Mesenchymal stem cell (in vitro differentiated cells and primary cell): ENCODE measurements around the gene CNBP.
"Not testable (repeated sequence)": the region's sequence is repeated elsewhere in the genome, so short reads cannot be mapped to it uniquely, and the experiment has no call there.

Source experiments
- DNase-seq: peaks from one replicate; pipeline ENCODE4 v3.0.0-alpha.2; 2013
- H2AFZ ChIP-seq: one replicate; pipeline ENCODE4 v1.6.1; 2013; ENCODE audit warnings: low read depth, mild to moderate bottlenecking, control low read depth, inconsistent platforms, low read length, moderate library complexity
- H2AK5ac ChIP-seq: 2 replicates; pipeline ENCODE4 v1.6.1; 2013; ENCODE audit warnings: low read length, moderate library complexity, mild to moderate bottlenecking, inconsistent platforms; ENCODE audit not compliant: severe bottlenecking
- H2BK120ac ChIP-seq: one replicate; pipeline ENCODE4 v1.6.1; 2013; ENCODE audit warnings: low read depth, mild to moderate bottlenecking, inconsistent platforms, low read length, moderate library complexity
- H2BK12ac ChIP-seq, 2 experiments: one replicate each; pipeline ENCODE4 v1.6.1; 2013; ENCODE audit warnings: inconsistent platforms in 2 of 2, low read length in 2 of 2, mild to moderate bottlenecking in 2 of 2, moderate library complexity in 2 of 2, control low read depth in 1 of 2
- H2BK15ac ChIP-seq: one replicate; pipeline ENCODE4 v1.6.1; 2013; ENCODE audit warnings: mild to moderate bottlenecking, low read depth, inconsistent platforms; ENCODE audit not compliant: poor library complexity, severe bottlenecking
- H2BK5ac ChIP-seq: 2 replicates; pipeline ENCODE4 v1.6.1; 2013; ENCODE audit warnings: low read depth, mild to moderate bottlenecking, low read length, control low read depth, inconsistent platforms; ENCODE audit not compliant: poor library complexity, severe bottlenecking
- H3K14ac ChIP-seq, 2 experiments: one replicate each; pipeline ENCODE4 v1.6.1; 2013; ENCODE audit warnings: inconsistent platforms in 2 of 2, low read length in 2 of 2, control low read depth in 1 of 2, mild to moderate bottlenecking in 1 of 2, moderate library complexity in 1 of 2
- H3K18ac ChIP-seq, 2 experiments: one replicate each; pipeline ENCODE4 v1.6.1; 2013; ENCODE audit warnings: inconsistent platforms in 2 of 2, low read length in 2 of 2, control low read depth in 1 of 2, low read depth in 1 of 2, mild to moderate bottlenecking in 1 of 2
- H3K23ac ChIP-seq, 2 experiments: one replicate each; pipeline ENCODE4 v1.6.1; 2013; ENCODE audit warnings: inconsistent platforms in 2 of 2, low read length in 2 of 2, mild to moderate bottlenecking in 2 of 2, moderate library complexity in 2 of 2, control low read depth in 1 of 2
- H3K27ac ChIP-seq: 2 replicates; pipeline ENCODE4 v1.5.1; 2013; ENCODE audit warnings: mild to moderate bottlenecking, moderate library complexity, low read length, control low read depth, inconsistent platforms; ENCODE audit not compliant: poor library complexity, severe bottlenecking
- H3K27me3 ChIP-seq, 2 experiments: 2 replicates each; pipeline versions ENCODE4 v1.6.1 to v1.7.0; 2013; ENCODE audit warnings: low read length in 2 of 2, mild to moderate bottlenecking in 2 of 2, moderate library complexity in 2 of 2, control low read depth in 1 of 2, inconsistent platforms in 1 of 2; ENCODE audit not compliant: control insufficient read depth in 1 of 2, insufficient read depth in 1 of 2
- H3K36me3 ChIP-seq, 2 experiments: 2 replicates each; pipeline versions ENCODE4 v1.6.1 to v1.7.0; 2013; ENCODE audit warnings: low read length in 2 of 2, control low read depth in 1 of 2, inconsistent platforms in 1 of 2, low read depth in 1 of 2, mild to moderate bottlenecking in 1 of 2; ENCODE audit not compliant: insufficient read depth in 2 of 2, control insufficient read depth in 1 of 2
- H3K4ac ChIP-seq, 2 experiments: one replicate each; pipeline ENCODE4 v1.6.1; 2013; ENCODE audit warnings: inconsistent platforms in 2 of 2, low read length in 2 of 2, mild to moderate bottlenecking in 2 of 2, moderate library complexity in 2 of 2, control low read depth in 1 of 2, low read depth in 1 of 2
- H3K4me1 ChIP-seq: 2 replicates; pipeline ENCODE4 v1.6.1; 2013; ENCODE audit warnings: low read depth, low read length, control low read depth; ENCODE audit not compliant: control insufficient read depth, insufficient read depth
- H3K4me2 ChIP-seq: 2 replicates; pipeline ENCODE4 v1.6.1; 2013; ENCODE audit warnings: low read length, mild to moderate bottlenecking, inconsistent platforms; ENCODE audit not compliant: poor library complexity, severe bottlenecking
- H3K4me3 ChIP-seq, 2 experiments: 2 replicates each; pipeline versions ENCODE4 v1.5.1 to v1.7.0; 2013; ENCODE audit warnings: low read length in 2 of 2, mild to moderate bottlenecking in 2 of 2, control low read depth in 1 of 2, low read depth in 1 of 2; ENCODE audit not compliant: insufficient read depth in 1 of 2
- H3K79me1 ChIP-seq: replicated peaks from 2 replicates; pipeline ENCODE4 v1.6.1; 2013; ENCODE audit warnings: mild to moderate bottlenecking, control low read depth, low read length, inconsistent platforms; ENCODE audit not compliant: poor library complexity, severe bottlenecking
- H3K9ac ChIP-seq: 2 replicates; pipeline ENCODE4 v1.7.0; 2013; ENCODE audit warnings: mild to moderate bottlenecking, low read length, moderate library complexity
- H3K9me3 ChIP-seq: 2 replicates; pipeline ENCODE4 v1.7.0; 2013; ENCODE audit warnings: mild to moderate bottlenecking, low read length; ENCODE audit not compliant: control insufficient read depth
- H4K8ac ChIP-seq: one replicate; pipeline ENCODE4 v1.6.1; 2013; ENCODE audit warnings: inconsistent platforms, mild to moderate bottlenecking, low read length, moderate library complexity
- H4K91ac ChIP-seq: one replicate; pipeline ENCODE4 v1.6.1; 2013; ENCODE audit warnings: mild to moderate bottlenecking, low read length, inconsistent platforms
- WGBS: methylation state at CpG from one replicate; pipeline ENCODE4 v1.1.7; 2013; ENCODE audit warnings: mixed read lengths; 5-methylcytosine and 5-hydroxymethylcytosine counted together

CNBP gene

GRCh38 chr3:129197321-129197720 lies 13.6 kb upstream of the CNBP start:
- Histone ChIP-seq H3K79me1 (peaks cover 2% of the 10 kb centered on the region), H3K27me3 (no peaks in the 10 kb centered on the region), H4K8ac (no peak overlapping the region), H3K4me3 (peak overlapping the region in 1 of 2 experiments; percentile 3), H3K23ac (no peak overlapping the region), H3K14ac (no peak overlapping the region), H4K91ac (no peak overlapping the region), H3K4ac (peak overlapping the region in 1 of 2 experiments; percentile 35), H2BK120ac (no peak overlapping the region), H3K36me3 (no peaks in the 10 kb centered on the region), H2BK12ac (no peak overlapping the region), H3K4me2 (no peak overlapping the region), H3K27ac (no peak overlapping the region), H2BK15ac (no peak overlapping the region), H2BK5ac (no peak overlapping the region), H3K9me3 (no peaks in the 10 kb centered on the region), H3K18ac (no peak overlapping the region), H3K4me1 (peaks cover 2% of the 10 kb centered on the region), H2AK5ac (no peak overlapping the region), H2AFZ (no peak overlapping the region), H3K9ac (peak overlapping the region; percentile 87)
- DNase-seq, result peak; percentile 24
- no CpG with 5 or more reads among the region's 1 CpG for WGBS

GRCh38 chr3:129196601-129197000 lies 12.9 kb upstream of the CNBP start:
- Histone ChIP-seq H3K79me1 (peaks cover 2% of the 10 kb centered on the region), H2BK12ac (no peak overlapping the region), H3K14ac (no peak overlapping the region), H3K4me1 (peaks cover 2% of the 10 kb centered on the region), H3K36me3 (no peaks in the 10 kb centered on the region), H2BK120ac (no peak overlapping the region), H3K27me3 (no peaks in the 10 kb centered on the region), H3K18ac (no peak overlapping the region), H3K9ac (peak overlapping the region; percentile 87), H3K27ac (no peak overlapping the region), H2BK5ac (no peak overlapping the region), H2AFZ (no peak overlapping the region), H2BK15ac (no peak overlapping the region), H3K4me2 (no peak overlapping the region), H3K23ac (no peak overlapping the region), H3K4me3 (peak overlapping the region in 1 of 2 experiments; percentile 68), H2AK5ac (no peak overlapping the region), H3K4ac (no peak overlapping the region), H4K91ac (no peak overlapping the region), H3K9me3 (no peaks in the 10 kb centered on the region), H4K8ac (no peak overlapping the region)
- 74% methylated on average over 2 of the region's 3 CpGs for WGBS
- no peak for DNase-seq

GRCh38 chr3:129195731-129196256 lies 12.1 kb upstream of the CNBP start:
- H3K4me1 ChIP-seq, result peaks cover 2% of the 10 kb centered on the region
- H4K91ac ChIP-seq, result no peak overlapping the region
- H3K9ac ChIP-seq, result peak overlapping the region; percentile 87
- H2BK15ac ChIP-seq, result no peak overlapping the region
- H2AK5ac ChIP-seq, result no peak overlapping the region
- H4K8ac ChIP-seq, result no peak overlapping the region
- no peaks in the 10 kb centered on the region for H3K36me3 ChIP-seq
- H3K27ac ChIP-seq, result peak overlapping the region; percentile 80
- no peak overlapping the region for H3K23ac ChIP-seq
- peak overlapping the region; percentile 1 to 82 for H3K18ac ChIP-seq
- no peaks in the 10 kb centered on the region for H3K27me3 ChIP-seq
- H3K4me3 ChIP-seq, result peak overlapping the region in 1 of 2 experiments; percentile 68
- peak overlapping the region; percentile 60 for H2AFZ ChIP-seq
- no peak overlapping the region for H2BK5ac ChIP-seq
- no peak overlapping the region for H3K4me2 ChIP-seq
- WGBS, result under 1% methylated on average over 5 of the region's 6 CpGs
- H2BK12ac ChIP-seq, result no peak overlapping the region
- peak; percentile 93 for DNase-seq
- peaks cover 2% of the 10 kb centered on the region for H3K79me1 ChIP-seq
- H3K14ac ChIP-seq, result no peak overlapping the region
- no peak overlapping the region for H2BK120ac ChIP-seq
- peak overlapping the region in 1 of 2 experiments; percentile 53 for H3K4ac ChIP-seq
- H3K9me3 ChIP-seq, result no peaks in the 10 kb centered on the region

- H2BK5ac ChIP-seq, H3K27ac ChIP-seq, H3K4me3 ChIP-seq, H2BK120ac ChIP-seq, H2BK15ac ChIP-seq, H4K91ac ChIP-seq, H3K36me3 ChIP-seq, H3K23ac ChIP-seq, H3K14ac ChIP-seq, H3K4ac ChIP-seq, H3K79me1 ChIP-seq, H3K9me3 ChIP-seq, H3K4me2 ChIP-seq, H2BK12ac ChIP-seq, H2AFZ ChIP-seq, DNase-seq, H3K18ac ChIP-seq, H3K27me3 ChIP-seq, H3K4me1 ChIP-seq, H4K8ac ChIP-seq, H3K9ac ChIP-seq, H2AK5ac ChIP-seq: not testable (repeated sequence)
- 98% methylated on average over 6 of the region's 8 CpGs for WGBS
These were observed 6.1 kb upstream of the CNBP start for GRCh38 chr3:129189793-129190192.
